PC-3 (cell line): ENCODE data around the gene SMARCD2.
"Not testable (repeated sequence)": the region's sequence is repeated elsewhere in the genome, so short reads cannot be mapped to it uniquely, and the experiment has no call there.

ENCODE experiments used
- EZH2 ChIP-seq: fragments of 300-600 bp; sonication (generic); IDR thresholded peaks from one replicate; pipeline ENCODE4 v1.6.1; 2017; ENCODE audit warnings: antibody characterized with exemption, mild to moderate bottlenecking, low read length; ENCODE audit not compliant: unreplicated experiment
- EZH2phosphoT487 ChIP-seq: fragments of 300-600 bp; sonication (generic); IDR thresholded peaks from 2 replicates; pipeline ENCODE4 v1.6.1; 2018; ENCODE audit warnings: mild to moderate bottlenecking, antibody characterized with exemption, low read length, borderline replicate concordance
- TF ChIP-seq, protein P1 (sequence below): fragments of 300-600 bp; sonication (generic); conservative IDR thresholded peaks from 2 replicates; pipeline ENCODE4 v1.5.1; 2017; ENCODE audit warnings: antibody characterized with exemption, low read depth, mild to moderate bottlenecking, low read length

DNA sequence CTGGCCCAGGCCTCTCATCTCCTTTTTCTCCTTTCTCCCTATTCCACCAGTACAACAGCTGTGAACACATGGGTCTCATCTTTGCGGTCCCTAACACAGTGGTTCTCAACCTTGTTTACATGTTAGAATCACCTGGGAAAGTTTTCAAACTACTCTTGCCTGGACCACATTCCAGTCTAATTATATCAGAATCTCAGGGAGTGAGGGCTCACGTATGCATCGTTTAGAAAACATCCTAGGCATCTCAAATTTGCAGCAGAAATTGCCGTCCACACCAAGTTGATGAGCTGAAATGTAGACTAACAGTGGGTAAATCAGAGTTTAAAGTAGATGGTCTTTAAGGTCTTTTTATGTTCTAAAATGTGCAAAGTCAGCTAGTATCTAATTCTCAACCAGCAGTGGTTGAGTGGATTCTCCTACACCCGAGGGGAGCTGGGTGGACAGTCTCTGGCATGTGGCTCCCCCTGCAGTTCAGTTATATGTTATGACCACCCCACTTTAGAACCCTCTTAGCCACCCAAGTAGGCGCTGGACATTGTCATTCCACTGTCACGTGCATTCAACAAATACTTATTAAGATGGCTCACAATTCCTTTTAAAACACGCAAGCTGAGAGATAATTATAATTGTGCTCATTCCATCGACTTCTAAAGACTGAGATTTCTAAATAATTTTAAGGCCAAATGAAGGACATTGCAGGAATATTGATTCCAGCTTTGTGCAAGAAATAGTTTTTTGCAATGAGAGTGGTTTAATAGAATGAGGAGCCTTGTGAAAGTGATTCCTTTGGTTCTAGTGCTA, 27.2 kb upstream of the SMARCD2 start:
- TF ChIP-seq, protein P1, sequence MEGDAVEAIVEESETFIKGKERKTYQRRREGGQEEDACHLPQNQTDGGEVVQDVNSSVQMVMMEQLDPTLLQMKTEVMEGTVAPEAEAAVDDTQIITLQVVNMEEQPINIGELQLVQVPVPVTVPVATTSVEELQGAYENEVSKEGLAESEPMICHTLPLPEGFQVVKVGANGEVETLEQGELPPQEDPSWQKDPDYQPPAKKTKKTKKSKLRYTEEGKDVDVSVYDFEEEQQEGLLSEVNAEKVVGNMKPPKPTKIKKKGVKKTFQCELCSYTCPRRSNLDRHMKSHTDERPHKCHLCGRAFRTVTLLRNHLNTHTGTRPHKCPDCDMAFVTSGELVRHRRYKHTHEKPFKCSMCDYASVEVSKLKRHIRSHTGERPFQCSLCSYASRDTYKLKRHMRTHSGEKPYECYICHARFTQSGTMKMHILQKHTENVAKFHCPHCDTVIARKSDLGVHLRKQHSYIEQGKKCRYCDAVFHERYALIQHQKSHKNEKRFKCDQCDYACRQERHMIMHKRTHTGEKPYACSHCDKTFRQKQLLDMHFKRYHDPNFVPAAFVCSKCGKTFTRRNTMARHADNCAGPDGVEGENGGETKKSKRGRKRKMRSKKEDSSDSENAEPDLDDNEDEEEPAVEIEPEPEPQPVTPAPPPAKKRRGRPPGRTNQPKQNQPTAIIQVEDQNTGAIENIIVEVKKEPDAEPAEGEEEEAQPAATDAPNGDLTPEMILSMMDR, result not testable (repeated sequence)
- TF ChIP-seq EZH2, EZH2phosphoT487: not testable (repeated sequence)
